PC-3 (cell line): ENCODE results near the gene RAB8A.
A peak's percentile ranks its signal among the peaks of the same experiment; 100 is the strongest.

Experiments used
- CTCF ChIP-seq: fragments of 300-600 bp; sonication (generic); conservative IDR thresholded peaks from 2 replicates; pipeline ENCODE4 v1.5.1; 2017; ENCODE audit warnings: antibody characterized with exemption, low read depth, mild to moderate bottlenecking, low read length
- EZH2 ChIP-seq: fragments of 300-600 bp; sonication (generic); IDR thresholded peaks from one replicate; pipeline ENCODE4 v1.6.1; 2017; ENCODE audit warnings: antibody characterized with exemption, mild to moderate bottlenecking, low read length; ENCODE audit not compliant: unreplicated experiment
- EZH2phosphoT487 ChIP-seq: fragments of 300-600 bp; sonication (generic); IDR thresholded peaks from 2 replicates; pipeline ENCODE4 v1.6.1; 2018; ENCODE audit warnings: mild to moderate bottlenecking, antibody characterized with exemption, low read length, borderline replicate concordance

- TF ChIP-seq CTCF (peak; percentile 65), EZH2 (no peak), EZH2phosphoT487 (no peak)
Measured at GRCh38 chr19:16066611-16067104, 45.0 kb upstream of the RAB8A start.
